Karpas-422 (cell line): ENCODE measurements around the gene PHLDA2. TPM values are rescaled to one million over a fixed set of nuclear protein-coding genes. Genes with fewer than 3 reads are reported as not detected.

Experiments used
- DNase-seq: peaks from one replicate; pipeline ENCODE4 v3.0.0-alpha.2; 2015
- H2AFZ ChIP-seq: fragments of 200-600 bp; sonication (generic); 2 replicates; pipeline ENCODE4 v1.6.1; 2014; ENCODE audit warnings: antibody characterized with exemption, low read length, mixed read lengths
- H3K27ac ChIP-seq: fragments of 200-600 bp; sonication (generic); 2 replicates; pipeline ENCODE4 v1.5.1; 2014; ENCODE audit warnings: mild to moderate bottlenecking, low read length, moderate library complexity
- H3K27me3 ChIP-seq: fragments of 200-600 bp; sonication (generic); 2 replicates; pipeline ENCODE4 v1.6.1; 2014; ENCODE audit warnings: low read length, mixed read lengths
- H3K36me3 ChIP-seq: fragments of 200-600 bp; sonication (generic); 2 replicates; pipeline ENCODE4 v1.6.1; 2014; ENCODE audit warnings: low read length, mixed read lengths; ENCODE audit not compliant: insufficient read depth
- H3K4me1 ChIP-seq: fragments of 200-600 bp; sonication (generic); 2 replicates; pipeline ENCODE4 v1.6.1; 2014; ENCODE audit warnings: mild to moderate bottlenecking, low read length, mixed read lengths
- H3K4me2 ChIP-seq: fragments of 200-600 bp; sonication (generic); 2 replicates; pipeline ENCODE4 v1.6.1; 2014; ENCODE audit warnings: low read length, low read depth, mild to moderate bottlenecking; ENCODE audit not compliant: poor library complexity, severe bottlenecking
- H3K4me3 ChIP-seq: fragments of 200-600 bp; sonication (generic); 2 replicates; pipeline ENCODE4 v1.5.1; 2014; ENCODE audit warnings: mild to moderate bottlenecking, antibody characterized with exemption, low read length, mixed read lengths
- H3K79me2 ChIP-seq: fragments of 200-600 bp; sonication (generic); 2 replicates; pipeline ENCODE4 v1.6.1; 2014; ENCODE audit warnings: mild to moderate bottlenecking, low read length, mixed read lengths
- H3K9ac ChIP-seq: fragments of 200-600 bp; sonication (generic); 2 replicates; pipeline ENCODE4 v1.6.0; 2014; ENCODE audit warnings: low read length
- H3K9me2 ChIP-seq: fragments of 200-600 bp; sonication (generic), shearing (Covaris generic); replicated peaks from 2 replicates; pipeline ENCODE4 v1.6.0; 2014; ENCODE audit warnings: mild to moderate bottlenecking, low read length, moderate library complexity; ENCODE audit not compliant: insufficient read depth
- H3K9me3 ChIP-seq: fragments of 300-700, 200-600 bp; sonication (generic); 2 replicates; pipeline ENCODE4 v1.6.1; 2014; ENCODE audit warnings: low read length, mixed read lengths
- H4K20me1 ChIP-seq: fragments of 200-600 bp; sonication (generic); 2 replicates; pipeline ENCODE4 v1.6.1; 2014; ENCODE audit warnings: mild to moderate bottlenecking, antibody characterized with exemption, low read length, low read depth; ENCODE audit not compliant: insufficient read depth
- total RNA-seq: library from RNA; depleted of rRNA; stranded (reverse); fragments of >200 nt; shearing (Covaris generic); gene quantifications from 2 replicates; pipeline ENCODE4 v1.2.3, GENCODE V29; 2014; ENCODE audit warnings: low replicate concordance

PHLDA2 gene
- total RNA-seq, 1 experiment from 2014 or later = not detected

GRCh38 chr11:2923446-2924375 lies 5.5 kb downstream of the PHLDA2 start:
- H3K79me2 ChIP-seq = no peaks in the 10 kb centered on the region
- DNase-seq = no peak
- no peaks in the 10 kb centered on the region for H3K27me3 ChIP-seq
- H3K9me3 ChIP-seq = no peaks in the 10 kb centered on the region
- no peaks in the 10 kb centered on the region for H3K4me1 ChIP-seq
- H3K9ac ChIP-seq = no peak overlapping the region
- H3K4me3 ChIP-seq = no peak overlapping the region
- no peaks in the 10 kb centered on the region for H3K9me2 ChIP-seq
- no peaks in the 10 kb centered on the region for H4K20me1 ChIP-seq
- no peak overlapping the region for H3K27ac ChIP-seq
- no peak overlapping the region for H3K4me2 ChIP-seq
- no peak overlapping the region for H2AFZ ChIP-seq
- no peaks in the 10 kb centered on the region for H3K36me3 ChIP-seq

DNA sequence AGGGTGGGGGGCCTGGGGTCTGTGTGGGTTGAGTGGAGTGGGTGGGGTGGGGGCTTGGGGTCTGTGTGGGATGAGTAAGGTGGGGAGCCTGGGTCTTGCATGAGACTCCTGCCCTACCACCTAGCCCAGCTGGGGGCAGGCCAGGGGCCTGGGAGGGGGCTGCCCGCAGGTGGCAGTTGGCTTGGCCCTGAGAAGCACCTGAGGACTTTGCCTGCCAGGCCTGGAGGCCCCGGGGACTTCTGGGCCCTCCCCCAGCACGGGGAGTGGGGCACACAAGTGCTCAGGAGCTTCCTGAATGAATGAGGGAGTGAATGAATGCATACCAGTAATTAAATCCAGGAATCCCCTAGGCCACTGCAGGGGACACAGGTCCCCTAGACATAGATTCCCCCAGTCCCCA lies 6.6 kb downstream of the PHLDA2 start:
- no peak overlapping the region for H3K27ac ChIP-seq
- H3K27me3 ChIP-seq = no peaks in the 10 kb centered on the region
- H3K79me2 ChIP-seq = no peaks in the 10 kb centered on the region
- no peak for DNase-seq
- no peak overlapping the region for H3K4me2 ChIP-seq
- no peak overlapping the region for H3K9ac ChIP-seq
- no peak overlapping the region for H3K4me3 ChIP-seq
- no peaks in the 10 kb centered on the region for H3K36me3 ChIP-seq
- no peak overlapping the region for H2AFZ ChIP-seq
- no peaks in the 10 kb centered on the region for H3K9me3 ChIP-seq
- H3K4me1 ChIP-seq = no peaks in the 10 kb centered on the region
- H3K9me2 ChIP-seq = no peaks in the 10 kb centered on the region
- H4K20me1 ChIP-seq = no peaks in the 10 kb centered on the region

- Histone ChIP-seq H3K9ac (no peak overlapping the region), H3K36me3 (no peaks in the 10 kb centered on the region), H3K4me1 (no peaks in the 10 kb centered on the region), H4K20me1 (no peaks in the 10 kb centered on the region), H3K27me3 (no peaks in the 10 kb centered on the region), H3K4me3 (no peak overlapping the region), H2AFZ (no peak overlapping the region), H3K9me3 (no peaks in the 10 kb centered on the region), H3K79me2 (no peaks in the 10 kb centered on the region), H3K27ac (no peak overlapping the region), H3K9me2 (no peaks in the 10 kb centered on the region), H3K4me2 (no peak overlapping the region)
- no peak for DNase-seq
Measured at GRCh38 chr11:2921742-2922493, 7.3 kb downstream of the PHLDA2 start.

- H3K27me3 ChIP-seq = no peaks in the 10 kb centered on the region
- H3K36me3 ChIP-seq = no peaks in the 10 kb centered on the region
- H3K9me3 ChIP-seq = no peaks in the 10 kb centered on the region
- no peak overlapping the region for H2AFZ ChIP-seq
- no peaks in the 10 kb centered on the region for H3K9me2 ChIP-seq
- H3K4me2 ChIP-seq = no peak overlapping the region
- no peaks in the 10 kb centered on the region for H3K79me2 ChIP-seq
- H3K27ac ChIP-seq = no peak overlapping the region
- H3K4me1 ChIP-seq = no peaks in the 10 kb centered on the region
- H4K20me1 ChIP-seq = no peaks in the 10 kb centered on the region
- no peak for DNase-seq
- H3K9ac ChIP-seq = no peak overlapping the region
- H3K4me3 ChIP-seq = no peak overlapping the region
Measured at GRCh38 chr11:2921261-2921660, 8.0 kb downstream of the PHLDA2 start.

DNA sequence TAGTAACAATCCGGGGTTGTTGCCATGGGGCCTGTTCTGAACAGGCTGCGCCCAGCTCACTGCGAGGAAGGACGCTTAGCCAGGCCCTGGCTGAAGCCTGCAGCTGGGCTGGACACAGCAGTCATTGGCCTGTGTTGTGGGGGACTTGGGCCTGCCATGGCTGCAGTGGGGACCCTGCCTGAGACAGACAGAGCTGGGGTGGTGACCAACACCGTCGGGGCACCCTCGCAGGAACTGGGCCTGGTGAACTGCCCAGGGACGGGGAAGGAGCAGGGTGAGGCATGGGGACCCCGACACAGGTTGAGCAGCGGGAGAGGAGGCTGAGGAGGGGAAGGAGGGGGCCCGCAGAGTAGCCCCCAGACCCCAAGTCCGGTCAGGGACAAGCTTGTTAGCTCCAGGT lies 8.9 kb downstream of the PHLDA2 start:
- Histone ChIP-seq H3K4me3 (no peak overlapping the region), H4K20me1 (no peaks in the 10 kb centered on the region), H3K79me2 (no peaks in the 10 kb centered on the region), H3K4me1 (no peaks in the 10 kb centered on the region), H3K27ac (no peak overlapping the region), H3K9ac (no peak overlapping the region), H3K9me3 (no peaks in the 10 kb centered on the region), H3K36me3 (no peaks in the 10 kb centered on the region), H3K4me2 (no peak overlapping the region), H3K9me2 (no peaks in the 10 kb centered on the region), H2AFZ (no peak overlapping the region), H3K27me3 (no peaks in the 10 kb centered on the region)
- no peak for DNase-seq

DNA sequence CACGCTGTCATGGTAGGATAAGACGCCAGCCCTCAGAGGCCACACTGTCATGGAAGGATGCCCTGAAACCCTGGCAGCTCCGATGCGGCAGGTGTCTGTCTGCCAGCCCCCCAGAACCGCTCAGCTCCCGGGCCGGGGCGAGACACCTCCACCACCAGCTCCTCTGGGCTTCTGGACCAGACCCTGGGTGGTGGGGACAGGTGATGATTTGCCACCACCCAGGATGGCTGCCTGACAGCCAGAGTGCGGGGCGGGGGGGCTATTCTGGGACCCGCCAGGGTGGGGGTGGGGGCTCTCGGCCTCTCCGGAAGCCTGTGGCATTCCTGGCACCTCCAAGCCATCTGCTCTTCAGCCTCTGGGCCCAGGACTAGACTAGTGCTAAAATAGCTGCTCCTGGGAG lies 9.4 kb downstream of the PHLDA2 start:
- Histone ChIP-seq H3K27ac (no peak overlapping the region), H4K20me1 (no peaks in the 10 kb centered on the region), H3K4me2 (no peak overlapping the region), H3K4me3 (no peak overlapping the region), H3K36me3 (no peaks in the 10 kb centered on the region), H2AFZ (no peak overlapping the region), H3K9me2 (no peaks in the 10 kb centered on the region), H3K27me3 (no peaks in the 10 kb centered on the region), H3K79me2 (no peaks in the 10 kb centered on the region), H3K9ac (no peak overlapping the region), H3K9me3 (no peaks in the 10 kb centered on the region), H3K4me1 (no peaks in the 10 kb centered on the region)
- DNase-seq = no peak

- Histone ChIP-seq H3K27me3 (no peaks in the 10 kb centered on the region), H4K20me1 (no peaks in the 10 kb centered on the region), H3K9me2 (no peaks in the 10 kb centered on the region), H2AFZ (no peak overlapping the region), H3K9me3 (no peaks in the 10 kb centered on the region), H3K4me1 (peaks cover 1% of the 10 kb centered on the region), H3K27ac (no peak overlapping the region), H3K36me3 (no peaks in the 10 kb centered on the region), H3K79me2 (no peaks in the 10 kb centered on the region), H3K9ac (no peak overlapping the region), H3K4me3 (no peak overlapping the region), H3K4me2 (no peak overlapping the region)
- no peak for DNase-seq
Measured at GRCh38 chr11:2919188-2919587, 10.0 kb downstream of the PHLDA2 start.

DNA sequence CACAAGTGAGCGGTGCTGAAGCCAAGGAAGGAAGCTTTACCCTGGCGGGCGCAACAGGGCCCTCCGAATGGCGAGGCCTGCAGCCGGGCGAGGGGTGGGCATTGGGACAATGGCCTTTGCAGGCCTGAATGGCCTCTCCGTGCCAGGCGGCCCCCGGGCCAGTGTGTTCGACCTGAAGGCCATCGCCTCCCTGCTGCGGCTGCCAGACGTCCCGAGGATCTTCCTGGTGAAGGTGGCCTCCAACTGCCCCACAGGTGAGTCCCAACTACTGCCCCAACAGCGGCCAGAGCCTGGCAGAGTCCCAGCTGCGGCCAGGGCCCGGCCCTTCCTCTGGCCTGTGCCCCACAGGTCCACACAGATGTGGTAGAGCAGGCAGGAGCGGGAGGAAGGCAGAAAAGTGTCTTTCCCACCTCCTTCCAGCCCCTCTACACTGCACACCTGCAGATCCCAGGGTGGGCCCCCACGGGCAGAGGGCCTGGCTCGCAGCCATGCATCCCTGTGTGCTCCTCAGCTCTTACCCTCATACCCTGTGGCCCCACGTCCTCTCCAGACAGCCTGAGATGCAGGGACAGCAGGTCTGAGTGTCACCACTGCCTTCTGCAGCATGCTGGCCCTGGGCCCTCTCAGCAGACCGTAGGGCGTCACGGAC lies 11.3 kb downstream of the PHLDA2 start:
- Histone ChIP-seq H3K27me3 (no peaks in the 10 kb centered on the region), H3K9me3 (no peaks in the 10 kb centered on the region), H3K27ac (no peak overlapping the region), H3K79me2 (no peaks in the 10 kb centered on the region), H2AFZ (no peak overlapping the region), H3K9ac (no peak overlapping the region), H3K9me2 (no peaks in the 10 kb centered on the region), H3K4me1 (peaks cover 9% of the 10 kb centered on the region), H4K20me1 (no peaks in the 10 kb centered on the region), H3K36me3 (no peaks in the 10 kb centered on the region), H3K4me3 (no peak overlapping the region), H3K4me2 (no peak overlapping the region)
- DNase-seq = no peak
